NCI-H2227 (cell line): ENCODE data around the gene CHST3.
"Not testable (repeated sequence)": the region's sequence is repeated elsewhere in the genome, so short reads cannot be mapped to it uniquely, and the experiment has no call there.

Source experiments
- DNase-seq: peaks from one replicate; lab custom pipeline; 2025; ENCODE audit not compliant: unreplicated experiment; lab: John Stamatoyannopoulos, UW

Gene CHST3, protein sequence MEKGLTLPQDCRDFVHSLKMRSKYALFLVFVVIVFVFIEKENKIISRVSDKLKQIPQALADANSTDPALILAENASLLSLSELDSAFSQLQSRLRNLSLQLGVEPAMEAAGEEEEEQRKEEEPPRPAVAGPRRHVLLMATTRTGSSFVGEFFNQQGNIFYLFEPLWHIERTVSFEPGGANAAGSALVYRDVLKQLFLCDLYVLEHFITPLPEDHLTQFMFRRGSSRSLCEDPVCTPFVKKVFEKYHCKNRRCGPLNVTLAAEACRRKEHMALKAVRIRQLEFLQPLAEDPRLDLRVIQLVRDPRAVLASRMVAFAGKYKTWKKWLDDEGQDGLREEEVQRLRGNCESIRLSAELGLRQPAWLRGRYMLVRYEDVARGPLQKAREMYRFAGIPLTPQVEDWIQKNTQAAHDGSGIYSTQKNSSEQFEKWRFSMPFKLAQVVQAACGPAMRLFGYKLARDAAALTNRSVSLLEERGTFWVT

DNA sequence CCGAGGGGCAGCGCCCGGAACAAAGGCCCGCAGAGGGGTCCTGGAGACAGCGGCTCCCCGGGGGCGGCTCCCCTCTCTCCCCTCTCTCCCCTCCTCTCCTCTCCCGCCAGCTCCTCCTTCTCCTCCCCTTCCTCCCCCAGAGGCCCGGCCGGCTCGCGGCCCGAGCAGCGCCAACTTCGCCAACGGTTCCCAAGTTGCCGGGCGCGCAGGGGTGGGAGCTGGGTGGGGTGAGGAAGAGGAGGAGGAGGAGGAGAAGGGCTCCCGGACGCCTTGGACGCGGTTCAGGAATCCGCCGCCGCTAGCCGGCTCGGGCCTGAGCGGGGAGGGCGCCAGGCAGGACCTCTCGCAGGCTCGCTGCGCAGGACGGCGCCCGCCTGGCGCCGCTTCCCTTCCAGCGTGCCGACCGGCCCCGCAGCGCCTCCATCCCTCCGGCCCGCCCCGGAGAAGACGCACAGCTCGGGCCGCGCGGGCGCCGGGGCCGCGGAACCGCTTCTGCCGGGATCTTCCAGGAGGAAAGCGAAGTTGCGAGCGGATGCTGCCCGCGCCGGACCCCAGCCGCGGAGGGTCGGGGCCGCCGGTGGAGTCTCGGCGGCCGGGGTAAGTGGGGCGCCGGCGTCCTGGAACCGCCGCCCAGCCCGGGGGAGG lies at the start of gene CHST3:
CHST3 (plus strand) TSS at position 298 of the 645 bp plus-strand sequence. CDS start 41,448 bp downstream, outside the sequence.
- peak; percentile 37 for DNase-seq

DNA sequence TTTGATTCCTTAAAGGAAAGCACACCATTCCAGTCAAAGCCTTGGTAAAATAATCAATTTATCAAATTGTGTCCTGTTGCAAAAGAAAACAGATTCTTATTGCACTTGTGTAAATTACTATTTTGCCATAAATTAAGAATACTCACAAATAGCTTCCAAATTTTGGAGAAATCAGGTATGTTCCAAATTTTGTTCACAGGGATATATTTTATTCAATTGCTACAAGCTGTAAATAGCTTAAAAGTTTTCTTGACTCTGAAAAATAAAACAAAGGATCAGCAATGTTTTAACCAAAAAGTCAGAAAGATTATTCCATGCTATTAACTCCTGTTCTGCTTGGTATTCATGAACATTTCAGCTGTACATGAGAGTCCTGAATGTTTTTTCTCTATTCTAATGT lies 47.4 kb upstream of the CHST3 start:
- DNase-seq: no peak

DNA sequence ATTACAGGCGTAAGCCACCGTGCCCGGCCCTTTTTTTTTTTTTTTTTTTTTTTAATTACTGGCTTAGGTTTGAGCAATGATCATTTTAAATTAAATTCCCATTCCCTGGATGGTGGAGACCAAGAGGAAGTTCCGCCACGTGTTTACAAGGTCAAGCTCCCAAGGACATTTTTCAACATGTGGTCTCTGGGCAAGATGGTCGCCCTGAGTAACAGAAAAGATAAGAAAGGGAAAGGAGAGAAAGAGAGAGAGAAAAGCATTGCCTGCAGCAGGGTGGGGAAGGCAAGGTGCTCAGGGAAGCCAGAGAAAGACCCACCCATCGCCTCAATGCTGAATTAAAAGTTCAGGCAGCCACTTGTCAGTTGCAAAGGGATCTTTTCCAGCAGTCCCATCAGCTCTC lies 45.2 kb upstream of the CHST3 start:
- DNase-seq: no peak

DNA sequence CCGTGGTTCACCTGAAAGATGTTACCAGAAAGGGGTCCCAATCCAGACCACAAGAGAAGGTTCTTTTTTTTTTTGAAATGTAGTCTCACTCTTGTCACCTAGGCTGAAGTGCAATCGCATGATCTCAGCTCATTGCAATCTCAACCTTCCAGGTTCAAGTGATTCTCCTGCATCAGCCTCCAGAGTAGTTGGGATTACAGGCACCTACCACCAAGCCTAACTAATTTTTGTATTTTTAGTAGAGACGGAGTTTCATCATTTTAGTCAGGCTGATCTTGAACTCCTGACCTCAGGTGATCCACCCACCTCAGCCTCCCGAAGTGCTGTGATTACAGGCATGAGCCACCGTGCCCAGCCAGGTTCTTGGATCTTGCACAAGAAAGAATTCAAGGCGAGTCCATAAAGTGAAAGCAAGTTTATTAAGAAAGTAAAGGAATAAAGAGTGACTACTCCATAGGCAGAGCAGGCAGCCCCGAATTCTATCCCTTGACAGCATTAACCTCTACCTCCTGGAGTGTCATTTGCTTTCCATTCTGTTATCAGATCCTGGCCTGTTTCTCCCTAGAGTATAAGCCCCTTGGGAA lies 44.1 kb upstream of the CHST3 start:
- DNase-seq: not testable (repeated sequence)

DNA sequence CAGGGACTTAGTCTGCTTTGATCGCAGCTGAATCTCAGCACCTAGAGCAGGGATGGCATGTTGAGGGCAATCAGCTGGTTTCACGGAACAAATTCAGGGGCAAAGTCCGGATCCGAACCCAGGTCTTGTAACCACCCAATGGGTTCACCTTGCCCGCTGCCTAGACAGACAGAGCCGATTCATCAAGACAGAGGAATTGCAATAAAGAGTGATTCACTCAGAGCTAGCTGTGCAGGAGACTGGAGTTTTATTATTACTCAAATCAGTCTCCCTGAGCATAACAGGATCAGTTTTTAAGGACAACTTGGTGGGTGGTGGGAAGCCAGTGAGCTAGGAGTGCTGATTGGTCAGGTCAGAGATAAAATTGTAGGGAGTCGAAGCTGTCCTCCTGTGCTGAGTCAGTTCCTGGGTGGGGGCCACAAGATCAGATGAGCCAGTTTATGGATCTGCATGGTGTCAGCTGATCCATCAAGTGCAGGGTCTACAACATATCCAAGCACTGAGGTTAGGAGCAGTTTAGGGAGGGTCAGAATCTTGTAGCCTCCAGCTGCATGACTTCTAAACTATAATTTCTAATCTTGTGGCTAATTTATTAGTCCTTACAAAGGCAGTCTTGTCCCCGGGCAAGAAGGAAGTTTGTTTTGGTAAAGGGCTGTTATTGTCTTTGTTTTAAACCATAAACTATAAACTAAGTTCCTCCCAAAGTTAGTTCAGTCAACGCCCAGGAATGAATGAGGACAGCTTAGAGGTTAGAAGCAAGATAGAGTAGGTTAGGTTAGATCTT lies 43.5 kb upstream of the CHST3 start:
- no peak for DNase-seq

DNA sequence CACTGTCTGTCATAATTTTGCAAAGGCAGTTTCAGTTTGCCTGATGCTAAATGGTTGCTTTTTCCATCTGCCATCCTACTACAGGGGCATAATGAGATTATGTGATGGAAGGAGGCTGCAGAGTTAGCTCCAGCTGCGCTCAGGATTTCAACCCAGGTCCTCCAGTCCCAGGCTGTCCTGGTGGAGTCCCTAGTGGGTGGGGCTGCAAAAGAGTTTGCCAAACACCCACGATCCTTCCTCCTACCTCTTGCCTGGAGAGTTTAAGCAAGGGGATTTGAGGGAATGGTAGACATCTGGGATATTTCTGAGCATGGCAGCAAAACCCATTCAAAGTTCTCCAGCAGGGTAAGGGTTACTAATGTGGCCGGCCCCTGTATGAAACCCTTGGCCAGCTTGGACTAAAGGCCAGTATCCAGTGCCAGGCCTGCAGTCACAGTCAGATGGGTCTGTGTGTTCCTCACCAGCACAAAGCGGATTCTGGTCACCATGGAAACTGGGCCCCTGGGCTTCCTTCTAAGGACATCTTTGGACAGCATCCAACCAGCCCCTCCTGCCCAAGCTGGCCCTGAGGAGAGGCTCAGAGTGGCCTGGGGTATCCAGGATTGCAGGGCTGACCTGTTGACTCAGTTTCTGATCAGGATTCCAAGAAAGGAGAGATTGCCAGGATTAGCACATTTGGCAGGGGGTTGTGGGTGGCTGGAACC lies 42.7 kb upstream of the CHST3 start:
- peak; percentile 61 for DNase-seq

DNA sequence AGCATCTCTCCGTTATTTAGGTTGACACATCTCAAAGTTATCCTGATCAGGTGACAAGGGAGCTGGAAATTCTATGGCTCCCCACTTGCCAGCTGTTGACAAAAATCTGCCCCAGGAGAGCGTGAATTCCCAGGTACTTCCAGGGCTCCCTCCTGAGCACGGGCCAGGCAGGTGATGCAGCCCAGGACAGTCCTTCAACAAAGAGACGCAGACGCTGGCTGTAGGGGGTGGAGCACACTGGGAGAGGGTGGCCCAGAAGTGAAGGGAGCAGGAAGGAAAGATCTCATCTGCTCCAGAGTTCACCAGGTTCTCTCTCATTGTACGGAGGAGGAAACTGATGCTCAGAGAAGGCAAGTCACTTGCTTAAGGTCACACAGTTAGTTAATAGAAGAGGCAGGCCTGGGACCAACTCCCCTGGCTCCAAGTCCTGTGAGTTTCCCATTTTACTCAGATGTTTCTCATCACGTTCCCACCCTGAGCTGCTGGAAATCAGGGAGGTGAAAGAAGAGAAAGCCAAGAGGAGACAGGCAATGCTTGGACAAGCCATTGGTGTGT lies 41.0 kb upstream of the CHST3 start:
- no peak for DNase-seq

DNA sequence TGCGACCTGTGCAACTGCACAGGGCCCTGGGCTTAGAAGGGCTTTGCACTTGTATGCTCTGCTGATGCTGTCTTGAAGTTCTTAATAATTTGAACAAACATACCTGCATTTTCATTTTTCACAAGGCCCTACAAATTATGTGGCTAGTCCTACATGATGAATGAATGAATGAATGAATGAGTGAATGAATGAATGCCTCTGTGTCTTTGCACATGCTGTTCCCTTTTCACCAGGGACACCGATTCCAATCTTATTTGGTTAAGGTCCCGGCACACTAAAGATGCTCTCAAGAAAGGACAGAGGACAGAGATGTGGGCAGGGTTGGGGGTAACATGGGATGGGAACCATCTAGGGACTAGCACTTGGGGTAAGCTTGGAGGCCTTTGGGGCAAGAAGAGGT lies 39.4 kb upstream of the CHST3 start:
- no peak for DNase-seq

DNA sequence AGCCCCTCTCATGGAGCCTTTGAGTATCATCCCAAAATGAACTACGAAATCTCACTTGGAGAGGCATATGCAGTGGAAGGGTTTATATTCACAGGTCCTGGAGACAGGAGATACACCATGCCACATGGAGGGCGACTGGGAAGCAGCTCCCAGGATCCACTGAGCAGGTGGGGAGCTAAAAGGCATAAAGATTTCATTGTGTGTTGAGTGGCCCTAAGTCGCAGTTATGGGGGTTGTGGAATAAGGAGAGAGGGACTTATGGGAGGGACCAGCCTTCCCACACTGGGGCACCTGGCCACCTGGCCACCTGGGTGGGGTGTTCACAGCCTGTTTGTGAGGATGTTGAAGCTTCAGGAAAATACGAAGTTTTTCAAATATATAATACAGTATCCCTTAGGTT lies 37.0 kb upstream of the CHST3 start:
- DNase-seq: no peak

DNA sequence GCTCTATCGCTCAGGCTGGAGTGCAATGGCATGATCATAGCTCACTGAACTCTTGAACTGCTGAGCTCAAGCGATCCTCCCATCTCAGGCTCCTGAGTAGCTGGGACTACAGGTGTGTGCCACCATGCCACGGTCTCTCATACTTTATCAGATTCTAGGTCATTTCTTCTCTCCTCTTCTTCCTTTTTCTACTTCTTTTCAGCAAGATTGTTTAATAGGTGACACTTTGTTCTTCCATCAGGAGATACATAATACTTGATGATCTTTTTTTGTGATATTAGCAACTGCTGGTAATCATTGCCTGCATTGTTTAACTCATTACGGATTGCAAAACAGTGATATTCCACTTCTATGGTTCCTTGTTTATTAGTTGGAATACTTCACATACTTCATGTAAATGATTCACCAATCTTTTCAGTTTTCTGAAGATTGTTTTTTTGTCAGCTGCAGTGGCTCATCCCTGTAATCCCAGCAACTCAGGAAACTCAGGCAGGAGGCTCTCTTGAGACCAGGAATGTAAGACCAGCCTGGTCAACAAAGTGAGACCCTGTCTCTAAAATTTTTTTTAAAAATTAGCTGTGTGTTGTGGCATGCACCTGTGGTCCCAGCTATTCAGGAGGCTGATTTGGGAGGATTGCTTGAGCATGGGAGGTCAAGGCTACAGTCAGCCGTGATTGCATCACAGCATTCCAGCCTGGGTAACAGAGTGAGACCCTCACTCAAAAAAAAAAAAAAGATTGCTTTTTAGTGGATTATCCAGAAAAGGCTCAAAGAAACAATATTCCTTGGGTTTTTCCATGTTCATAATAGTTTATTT lies 36.2 kb upstream of the CHST3 start:
- DNase-seq: no peak

DNA sequence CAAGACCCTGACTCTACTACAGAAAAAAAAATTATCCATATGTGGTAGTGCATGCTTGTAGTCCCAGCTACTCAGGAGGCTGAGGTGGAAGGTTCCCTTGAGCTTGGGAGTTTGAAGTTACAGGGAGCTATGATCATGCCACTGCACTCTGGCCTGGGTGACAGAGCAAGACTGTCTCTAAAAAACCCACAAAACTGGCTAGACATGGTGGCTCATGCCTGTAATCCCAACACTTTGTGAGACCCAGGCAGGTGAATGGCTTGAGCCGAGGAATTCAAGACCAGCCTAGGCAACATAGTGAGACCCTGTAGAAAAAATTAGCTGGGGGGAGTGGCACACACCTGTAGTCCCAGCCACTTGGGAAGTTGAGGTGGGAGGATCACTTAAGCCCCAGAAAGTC lies 32.9 kb upstream of the CHST3 start:
- no peak for DNase-seq

DNA sequence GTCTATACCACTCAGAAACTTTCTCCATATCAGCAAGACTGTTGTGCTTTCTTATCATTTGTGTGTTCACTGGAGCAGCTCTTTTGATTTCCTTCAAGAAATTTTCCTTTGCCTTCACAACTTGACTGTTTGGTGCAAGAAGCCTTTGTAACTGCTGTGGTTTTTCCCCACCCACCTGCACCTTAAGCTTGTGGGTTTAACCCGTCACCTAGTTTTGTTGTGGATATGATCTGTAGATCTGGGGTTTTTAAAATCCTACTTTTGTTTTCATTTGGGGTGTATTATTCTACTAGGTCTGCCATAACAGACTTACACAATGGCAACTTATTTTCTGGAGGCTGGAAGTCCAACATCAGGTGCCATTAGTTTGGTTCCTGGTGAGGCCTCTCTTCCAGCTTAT lies 30.5 kb upstream of the CHST3 start:
- no peak for DNase-seq

DNA sequence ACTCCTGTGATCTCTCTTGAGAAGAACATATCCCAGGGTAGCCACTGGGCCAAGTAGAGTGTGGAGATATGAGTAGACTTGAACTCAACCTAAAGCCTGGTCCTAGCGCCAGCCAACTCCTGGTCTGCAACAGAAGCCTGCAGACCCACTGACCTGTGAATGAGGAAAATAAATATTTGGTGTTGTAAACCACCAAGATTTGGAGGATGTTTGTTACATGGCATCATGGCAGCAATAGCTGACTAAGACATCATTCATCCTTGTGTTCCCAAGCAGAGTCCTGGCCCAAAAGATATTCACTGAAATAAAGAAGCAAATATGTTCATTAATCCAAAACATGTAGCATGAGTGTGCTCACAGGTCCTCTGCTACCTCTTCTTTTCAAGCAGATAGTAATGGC lies 26.0 kb upstream of the CHST3 start:
- no peak for DNase-seq

DNA sequence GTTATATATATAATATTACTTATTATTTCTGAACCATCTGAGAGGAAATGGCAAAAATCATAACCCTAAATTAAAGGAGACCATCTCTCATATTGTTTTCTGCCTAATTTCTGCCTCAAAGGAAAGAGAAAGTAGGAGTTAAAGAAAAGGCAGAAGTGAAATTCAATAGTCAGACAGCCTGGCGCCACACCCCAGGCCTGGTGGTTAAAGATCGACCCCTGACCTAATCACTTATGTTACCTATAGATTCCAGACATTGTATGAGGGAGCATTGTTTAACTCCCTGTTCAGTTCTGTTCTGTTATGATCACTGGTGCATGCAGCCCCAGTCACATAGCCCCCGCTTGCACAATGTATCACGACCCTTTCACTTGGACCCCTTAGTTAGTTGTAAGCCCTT lies 24.9 kb upstream of the CHST3 start:
- DNase-seq: no peak

DNA sequence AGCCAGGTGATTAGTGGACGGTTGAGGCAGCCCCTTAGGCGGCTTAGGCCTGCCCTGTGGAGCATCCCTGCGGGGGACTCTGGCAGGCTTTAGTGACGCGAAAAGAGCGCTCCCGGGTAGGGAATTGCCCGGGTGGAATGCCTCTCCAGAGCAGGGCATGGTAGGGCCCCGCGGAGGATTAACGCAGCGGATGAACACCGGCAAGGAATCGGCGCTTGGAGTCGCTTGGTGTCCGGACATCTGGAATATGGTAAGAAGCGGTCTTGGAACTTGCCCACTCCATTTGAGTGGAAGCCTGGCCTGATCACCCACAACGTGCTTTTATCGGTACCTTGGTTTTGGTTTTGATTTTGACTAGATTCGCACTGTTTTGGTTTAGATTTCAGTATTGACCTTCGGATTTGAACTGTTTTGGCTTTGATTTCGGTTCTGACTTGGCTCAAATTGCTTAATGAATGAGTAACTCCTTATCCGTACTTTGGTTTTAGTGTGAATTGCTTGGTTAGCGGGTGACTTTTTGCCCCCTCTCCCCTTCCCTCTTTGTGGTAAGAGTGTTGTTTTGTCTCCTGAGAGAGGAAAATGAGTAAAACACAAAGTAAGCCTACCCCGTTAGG lies 24.2 kb upstream of the CHST3 start:
- no peak for DNase-seq

DNA sequence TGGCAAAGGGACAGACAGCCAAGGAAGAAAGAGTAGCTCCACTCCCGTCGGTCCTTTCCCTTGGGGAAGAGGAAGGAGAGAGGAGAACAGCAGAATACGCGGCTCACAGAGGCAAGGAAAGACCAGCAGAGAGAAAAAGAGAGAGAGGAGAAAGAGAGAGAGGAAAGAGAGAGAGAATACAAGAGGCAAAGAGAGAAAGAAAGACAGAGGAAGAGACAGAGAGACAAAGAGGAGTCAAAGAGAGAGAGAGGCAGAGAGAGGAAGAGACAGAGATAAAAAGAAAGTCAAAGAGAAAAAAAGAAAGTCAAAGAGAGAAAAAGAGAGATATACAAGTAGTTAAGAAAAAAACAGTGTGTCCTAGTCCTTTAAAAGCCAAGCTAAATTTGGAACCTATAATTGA lies 23.4 kb upstream of the CHST3 start:
- DNase-seq: no peak

DNA sequence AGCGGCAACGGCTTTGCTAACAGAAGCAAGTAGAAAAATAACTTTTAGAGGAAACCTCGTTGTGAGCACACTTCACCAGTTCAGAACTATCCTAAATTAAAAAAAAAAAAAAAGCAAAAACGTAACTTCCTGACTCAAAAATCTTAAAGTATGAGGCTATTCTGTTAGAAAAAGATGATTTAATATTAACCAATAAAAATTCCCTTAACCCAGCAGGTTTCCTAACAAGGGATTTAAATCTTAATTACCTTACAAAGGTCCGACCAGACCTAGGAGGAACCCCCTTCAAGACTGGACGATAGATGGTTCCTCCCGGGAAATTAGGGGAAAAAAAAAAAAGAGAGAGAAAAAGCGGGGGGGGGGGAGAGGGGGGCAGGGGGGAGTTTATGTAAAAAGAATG lies 22.9 kb upstream of the CHST3 start:
- no peak for DNase-seq

DNA sequence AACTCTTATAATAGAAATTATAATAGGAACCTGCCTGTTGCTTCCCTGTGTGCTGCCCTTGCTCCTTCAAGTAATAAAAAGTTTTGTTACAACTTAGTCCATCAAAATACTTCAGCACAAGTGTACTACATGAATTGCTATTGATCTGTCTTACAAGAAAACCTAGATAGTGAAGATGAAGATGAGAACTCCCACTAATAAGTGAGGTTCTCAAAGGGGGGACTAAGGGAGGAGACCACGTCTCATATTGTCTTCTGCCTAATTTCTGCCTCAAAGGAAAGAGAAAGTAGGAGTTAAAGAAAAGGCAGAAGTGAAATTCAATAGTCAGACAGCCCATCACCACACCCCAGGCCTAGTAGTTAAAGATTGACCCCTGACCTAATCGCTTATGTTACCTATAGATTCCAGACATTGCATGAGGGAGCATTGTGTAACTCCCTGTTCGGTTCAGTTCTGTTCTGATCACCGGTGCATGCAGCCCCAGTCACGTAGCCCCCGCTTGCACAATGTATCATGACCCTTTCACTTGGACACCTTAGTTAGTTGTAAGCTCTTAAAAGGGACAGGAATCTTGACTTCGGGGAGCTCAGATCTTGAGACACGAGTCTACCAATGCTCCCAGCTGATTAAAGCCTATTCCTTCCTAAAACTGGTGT lies 18.2 kb upstream of the CHST3 start:
- DNase-seq: no peak

DNA sequence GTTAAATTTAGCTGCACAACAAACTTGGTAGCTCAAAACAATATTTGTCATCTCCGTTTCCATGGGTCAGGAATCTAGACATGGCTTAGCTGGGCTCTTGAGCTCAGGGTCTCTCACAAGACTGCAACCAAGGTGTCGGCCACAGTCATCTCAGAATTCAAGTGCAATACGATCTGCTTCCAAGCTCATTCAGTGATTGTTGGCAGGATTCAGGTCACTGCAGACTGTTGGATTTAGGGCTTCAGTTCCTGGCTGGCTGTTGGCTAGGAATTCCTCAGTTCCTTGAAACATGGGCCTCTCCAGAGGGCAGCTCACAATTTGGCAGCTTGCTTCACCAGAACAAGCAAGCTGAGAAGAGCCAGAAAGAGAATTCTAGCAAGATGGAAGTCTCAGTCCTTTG lies 17.5 kb upstream of the CHST3 start:
- no peak for DNase-seq
